Renal cortical epithelial cell (primary cell): ENCODE measurements around the gene SPC25. TPM values are rescaled to one million over a fixed set of nuclear protein-coding genes. Genes with fewer than 3 reads are reported as not detected.
"Not testable (repeated sequence)": the region's sequence is repeated elsewhere in the genome, so short reads cannot be mapped to it uniquely, and the experiment has no call there.

ENCODE experiments used
- DNase-seq: peaks from one replicate; pipeline ENCODE4 v3.0.0-alpha.2; 2011; ENCODE audit warnings: low read depth
- total RNA-seq: library from RNA; depleted of rRNA; stranded (reverse); fragments of >200 nt; gene quantifications from 2 replicates; pipeline ENCODE4 v1.2.3, GENCODE V29; 2014

The SPC25 gene
- total RNA-seq, 1 donor from 2014 or later: 0.60 TPM

DNA sequence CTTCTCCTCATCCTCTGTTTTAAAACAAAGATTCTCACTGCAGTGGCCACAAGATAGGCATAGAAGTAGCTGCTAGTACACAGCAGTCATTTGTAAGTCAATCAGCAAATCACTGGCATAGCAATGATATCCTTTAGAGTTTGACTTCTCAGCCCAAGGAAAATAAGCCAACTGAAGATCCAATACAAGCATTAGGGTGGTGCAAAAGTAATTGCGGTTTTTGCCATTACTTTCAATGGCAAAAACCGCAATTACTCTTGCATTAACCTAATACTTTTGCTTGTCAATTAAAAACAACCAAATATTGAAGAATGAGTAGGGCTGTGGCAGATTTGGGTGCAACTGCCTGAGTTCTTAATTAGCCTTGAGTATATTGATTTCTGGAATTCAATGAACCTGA lies 13.7 kb upstream of the SPC25 start:
- no peak for DNase-seq

DNA sequence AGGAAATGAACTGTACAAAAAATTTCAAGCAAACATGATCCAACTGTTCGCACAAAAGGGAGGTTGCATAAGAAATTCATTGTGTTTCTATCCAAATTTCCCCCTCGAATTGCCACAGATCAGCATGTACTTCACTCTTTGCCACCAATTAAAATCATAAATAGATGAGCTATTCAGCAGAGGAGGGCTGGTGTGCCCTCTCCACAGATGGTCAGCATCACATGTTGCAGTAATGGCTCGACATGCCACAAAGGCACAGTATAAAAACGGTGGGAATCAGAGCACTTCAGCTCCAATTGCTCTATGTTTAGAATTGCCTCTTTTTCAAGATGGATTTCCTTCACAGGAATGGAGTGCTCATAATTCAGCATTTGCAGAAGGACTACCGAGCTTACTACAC lies 10.8 kb upstream of the SPC25 start, which contains the start of gene G6PC2:
TSS of gene G6PC2 (plus strand) at position 289 of the 400 bp plus-strand sequence. CDS start at position 330, 41 bp downstream.
- no peak for DNase-seq

DNA sequence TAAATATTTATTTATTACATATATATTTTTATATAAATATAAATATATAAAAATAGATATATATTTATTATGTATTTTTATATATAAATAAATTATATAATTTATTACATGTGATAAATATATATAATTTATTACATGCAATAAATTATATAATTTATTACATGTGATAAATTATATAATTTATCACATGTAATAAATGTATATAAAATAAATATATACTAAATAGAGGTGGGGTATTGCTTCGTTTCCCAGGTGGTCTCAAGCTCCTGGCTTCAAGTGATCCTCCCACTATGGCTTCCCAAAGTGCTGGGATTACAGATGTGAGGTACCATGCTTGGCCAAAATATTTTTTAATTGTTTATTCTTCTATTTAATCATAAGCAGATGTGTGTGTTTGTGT lies 7.2 kb upstream of the SPC25 start:
- no peak for DNase-seq

GRCh38 chr2:168896783-168897182 lies 6.6 kb upstream of the SPC25 start:
- DNase-seq: no peak

GRCh38 chr2:168895771-168896170 lies 5.5 kb upstream of the SPC25 start:
- DNase-seq: peak; percentile 30

- DNase-seq: no peak
These were observed 4.5 kb upstream of the SPC25 start for GRCh38 chr2:168894720-168895119.

- no peak for DNase-seq
These were observed 3.9 kb upstream of the SPC25 start for GRCh38 chr2:168894101-168894500.

GRCh38 chr2:168892327-168892726 lies 2.1 kb upstream of the SPC25 start:
- DNase-seq: no peak

DNA sequence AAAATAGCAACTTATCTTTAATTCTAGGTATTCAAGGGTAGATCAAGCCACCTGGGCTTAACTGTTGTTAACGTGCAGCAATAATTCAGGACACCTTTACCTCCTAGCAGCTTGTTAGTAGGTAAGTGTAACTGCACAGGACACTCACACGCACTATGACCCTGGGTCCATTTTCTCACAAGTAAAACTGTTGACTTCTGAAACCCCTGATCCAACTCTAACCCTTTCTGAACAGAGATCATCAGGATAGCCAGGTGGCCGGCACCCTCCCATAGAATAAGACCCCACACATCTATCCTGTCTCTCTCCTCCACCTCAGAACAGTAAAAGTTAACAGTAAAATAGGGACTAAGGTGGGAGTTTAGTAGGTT lies 610 bp downstream of the SPC25 start:
- DNase-seq: no peak

- peak; percentile 49 for DNase-seq
These were observed 5.3 kb downstream of the SPC25 start for GRCh38 chr2:168884975-168885374.

DNA sequence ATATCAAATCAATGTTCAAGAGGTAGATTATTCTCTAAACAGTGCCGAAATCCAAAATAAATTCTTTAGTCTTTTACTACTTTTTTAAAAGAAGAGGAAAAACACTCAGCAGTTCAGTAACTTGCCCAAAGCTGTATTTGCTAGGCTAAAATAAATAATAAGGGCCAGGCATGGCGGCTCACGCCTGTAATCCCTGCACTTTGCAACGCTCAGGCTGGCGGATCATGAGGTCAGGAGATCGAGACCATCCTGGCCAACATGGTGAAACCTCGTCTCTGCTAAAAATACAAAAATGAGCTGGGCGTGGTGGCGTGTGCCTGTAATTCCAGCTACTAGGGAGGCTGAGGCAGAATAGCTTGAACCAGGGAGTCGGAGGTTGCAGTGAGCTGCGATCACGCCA lies 8.1 kb downstream of the SPC25 start:
- DNase-seq: not testable (repeated sequence)

DNA sequence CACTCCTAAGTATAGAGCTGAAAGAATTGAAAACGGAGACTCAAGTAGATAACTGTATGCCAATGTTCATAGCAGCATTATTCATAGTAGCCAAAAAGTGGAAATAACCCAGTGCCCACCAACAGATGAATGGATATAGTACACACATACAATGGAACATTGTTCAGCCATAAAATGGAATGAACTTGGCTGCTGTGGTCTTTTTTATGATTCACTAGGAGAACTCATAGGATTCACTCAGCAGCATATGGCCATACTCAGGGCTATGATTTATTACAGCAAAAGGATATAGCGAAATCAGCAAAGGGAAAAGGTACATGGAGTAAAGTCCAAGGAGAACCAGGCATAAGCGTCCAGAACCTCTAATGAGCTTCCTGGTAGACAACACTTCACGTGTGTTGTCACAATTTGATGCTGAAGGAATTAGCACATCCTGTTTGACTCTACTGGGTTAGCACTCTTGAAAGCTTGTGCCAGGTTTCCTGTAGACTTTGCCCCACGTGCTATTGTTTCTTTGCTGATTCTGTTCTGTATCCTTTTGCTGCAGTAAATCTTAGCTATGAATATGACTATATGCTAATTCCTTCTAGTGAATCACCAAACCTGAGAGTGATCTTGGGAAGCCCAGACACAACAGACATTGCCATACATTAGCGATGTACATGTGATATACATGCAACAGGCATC lies 15.7 kb downstream of the SPC25 start:
- DNase-seq: no peak

DNA sequence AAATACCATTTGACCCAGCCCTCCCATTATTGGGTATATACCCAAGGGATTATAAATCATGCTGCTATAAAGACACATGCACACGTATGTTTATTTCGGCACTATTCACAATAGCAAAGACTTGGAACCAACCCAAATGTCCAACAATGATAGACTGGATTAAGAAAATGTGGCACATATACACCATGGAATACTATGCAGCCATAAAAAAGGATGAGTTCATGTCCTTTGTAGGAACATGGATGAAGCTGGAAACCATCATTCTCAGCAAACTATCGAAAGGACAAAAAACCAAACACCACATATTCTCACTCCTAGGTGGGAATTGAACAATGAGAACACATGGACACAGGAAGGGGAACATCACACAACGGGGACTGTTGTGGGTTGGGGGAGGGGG lies 19.4 kb downstream of the SPC25 start:
- not testable (repeated sequence) for DNase-seq

DNA sequence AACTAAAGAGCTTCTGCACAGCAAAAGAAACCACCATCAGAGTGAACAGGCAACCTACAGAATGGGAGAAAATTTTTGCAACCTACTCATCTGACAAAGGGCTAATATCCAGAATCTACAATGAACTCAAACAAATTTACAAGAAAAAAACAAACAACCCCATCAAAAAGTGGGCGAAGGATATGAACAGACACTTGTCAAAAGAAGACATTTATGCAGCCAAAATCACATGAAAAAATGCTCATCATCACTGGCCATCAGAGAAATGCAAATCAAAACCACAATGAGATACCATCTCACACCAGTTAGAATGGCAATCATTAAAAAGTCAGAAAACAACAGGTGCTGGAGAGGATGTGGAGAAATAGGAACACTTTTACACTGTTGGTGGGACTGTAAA lies 19.9 kb downstream of the SPC25 start:
- DNase-seq: not testable (repeated sequence)

GRCh38 chr2:168867164-168867563 lies 23.1 kb downstream of the SPC25 start:
- DNase-seq: not testable (repeated sequence)

DNA sequence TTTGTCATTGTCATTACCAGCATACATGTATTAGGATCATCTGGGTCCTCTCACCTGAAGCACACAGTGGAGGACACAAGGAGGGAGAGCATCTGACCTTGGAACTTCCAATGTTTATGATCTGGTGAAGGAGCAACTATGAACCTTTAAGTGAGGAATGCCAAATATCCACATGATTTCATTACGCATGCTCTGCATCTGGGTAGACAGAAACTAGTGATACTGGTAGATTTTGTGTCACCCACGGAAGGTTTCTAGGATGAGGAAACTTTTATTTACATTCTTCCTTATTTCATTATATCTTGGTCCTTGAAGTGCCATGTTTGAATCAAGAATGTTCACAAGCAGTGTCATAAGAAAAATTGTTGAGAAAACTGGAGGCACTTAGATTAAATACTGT lies 32.1 kb downstream of the SPC25 start:
- DNase-seq: no peak

DNA sequence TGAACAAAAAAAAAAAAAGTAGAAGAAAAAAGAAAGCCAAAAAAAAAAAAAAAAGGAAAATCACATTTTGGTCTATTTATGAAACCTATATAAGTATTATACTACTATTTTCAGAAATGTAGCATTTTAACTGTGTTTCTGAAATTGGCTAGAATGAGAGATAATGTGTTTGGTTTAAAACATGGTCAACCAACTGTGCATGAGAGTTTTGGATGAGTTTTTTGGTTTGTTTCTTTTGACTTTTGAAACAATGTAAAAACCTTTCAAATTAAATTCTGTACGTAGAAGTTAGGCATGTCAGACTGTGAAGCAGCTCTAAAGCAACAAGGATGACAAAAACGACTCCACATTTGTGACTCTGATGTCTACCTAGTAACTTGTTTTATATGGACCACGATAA lies 34.6 kb downstream of the SPC25 start:
- DNase-seq: no peak

GRCh38 chr2:168854651-168855050 lies 35.6 kb downstream of the SPC25 start:
- DNase-seq: no peak

DNA sequence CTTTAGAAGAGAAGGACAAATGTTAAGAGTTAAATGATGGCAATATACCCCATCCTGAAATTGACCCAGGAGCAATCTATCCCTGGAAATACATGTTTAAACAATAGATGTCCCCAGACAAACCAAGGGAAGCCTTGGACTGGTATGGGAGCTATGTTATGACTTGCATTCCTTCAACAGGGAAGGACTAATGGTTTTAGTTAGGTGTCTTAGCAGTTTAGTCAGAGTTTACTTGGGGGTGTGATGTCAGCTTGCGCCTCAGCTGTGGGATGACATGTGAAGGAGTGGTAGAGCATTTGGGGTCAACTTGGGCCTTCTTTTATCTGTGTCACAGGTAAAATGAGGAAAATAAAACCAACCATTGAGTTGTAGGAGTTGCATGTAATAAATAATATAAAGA lies 36.8 kb downstream of the SPC25 start:
- no peak for DNase-seq

DNA sequence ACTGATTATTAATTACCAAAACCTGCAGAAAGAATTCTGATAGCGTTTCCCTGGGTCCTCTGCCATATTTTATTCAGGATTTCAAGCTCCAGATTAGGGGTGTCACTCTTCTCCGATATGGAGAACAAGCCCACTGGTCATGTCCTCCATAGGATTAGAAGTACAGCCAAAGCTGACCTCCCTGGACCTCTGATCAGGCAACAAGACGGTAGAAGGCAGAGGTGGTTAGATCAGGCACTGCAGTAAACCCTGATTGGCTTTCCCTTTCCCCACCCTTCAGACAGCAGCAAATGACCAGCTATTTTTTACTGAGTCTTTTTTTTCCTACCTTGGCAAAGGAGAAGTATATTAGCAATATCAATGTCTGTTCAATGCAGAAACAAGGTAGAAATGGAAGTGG lies 37.7 kb downstream of the SPC25 start:
- DNase-seq: no peak

GRCh38 chr2:168851674-168852320 lies 38.4 kb downstream of the SPC25 start:
- peak; percentile 52 for DNase-seq

- DNase-seq: no peak
These were observed 39.4 kb downstream of the SPC25 start for GRCh38 chr2:168850846-168851245.

DNA sequence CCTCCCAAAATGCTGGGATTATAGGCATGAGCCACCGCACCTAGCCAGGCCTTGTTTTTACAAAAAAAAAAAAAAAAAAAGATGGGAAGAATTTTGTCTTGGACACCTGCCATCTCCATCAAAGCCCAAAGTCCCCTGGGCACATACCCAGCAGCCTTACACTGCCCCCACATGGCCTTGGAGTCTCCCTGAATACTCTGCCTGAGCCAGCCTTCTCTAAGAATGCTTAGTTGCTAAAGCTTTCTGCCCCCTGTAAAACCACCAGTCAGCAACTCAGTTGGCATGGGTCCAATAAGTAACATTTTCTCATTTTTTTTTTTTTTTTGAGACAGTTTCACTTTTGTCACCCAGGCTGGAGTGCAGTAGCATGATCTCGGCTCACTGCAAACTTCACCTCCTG lies 40.6 kb downstream of the SPC25 start:
- peak; percentile 71 for DNase-seq

- no peak for DNase-seq
These were observed 42.0 kb downstream of the SPC25 start for GRCh38 chr2:168848225-168848624.
